GM12872 (cell line): ENCODE results near the gene TIMM10B.

Source experiments
- TF ChIP-seq, protein P1 (sequence below): IDR thresholded peaks from 3 replicates; pipeline ENCODE4 v1.5.1; 2011; ENCODE audit warnings: low read depth, mild to moderate bottlenecking, low read length, moderate library complexity; ENCODE audit not compliant: insufficient read depth

The TIMM10B gene

DNA sequence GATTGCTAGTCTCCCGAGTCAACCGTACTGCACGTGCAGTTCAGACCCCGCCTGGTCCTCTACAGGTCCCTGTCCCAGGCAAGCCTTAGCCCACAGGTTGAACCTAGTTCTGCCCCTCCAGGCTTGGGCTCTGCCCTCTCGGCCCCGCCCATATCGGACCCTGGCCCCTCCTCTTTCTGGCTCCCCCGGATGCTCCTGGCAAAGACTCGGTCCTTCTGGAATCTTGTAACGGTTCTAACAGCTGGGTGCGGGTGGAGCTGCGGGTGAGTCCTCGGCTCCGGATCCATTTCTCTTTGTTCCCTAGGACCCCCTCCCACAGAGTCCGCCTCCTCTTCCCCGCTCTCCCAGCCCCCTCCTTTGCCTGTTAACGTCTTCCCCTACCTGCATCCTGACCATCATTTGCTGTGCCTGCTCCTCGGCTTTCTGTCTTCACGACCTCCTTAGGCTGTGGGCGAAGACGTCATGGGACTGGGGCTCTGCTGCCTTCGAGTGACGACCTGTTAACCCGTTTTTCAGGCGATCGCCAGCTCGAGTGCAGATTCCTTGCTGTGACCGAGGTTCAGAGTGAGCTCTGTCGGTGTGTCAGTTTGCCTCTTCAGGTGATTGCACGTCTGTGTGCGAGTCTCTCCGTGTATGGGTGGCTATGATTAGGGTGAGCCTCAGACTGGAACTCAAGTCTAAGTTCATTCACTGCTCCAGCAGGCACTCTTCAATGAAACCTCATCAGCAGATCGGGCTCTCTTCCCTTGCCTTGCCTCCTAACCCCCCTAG is 16.0 kb downstream of the TIMM10B start, which contains the start of gene DNHD1:
TSS of gene DNHD1 (plus strand) at position 212 of the 771 bp plus-strand sequence. CDS start 936 bp downstream, outside the sequence.
- TF ChIP-seq, protein P1, sequence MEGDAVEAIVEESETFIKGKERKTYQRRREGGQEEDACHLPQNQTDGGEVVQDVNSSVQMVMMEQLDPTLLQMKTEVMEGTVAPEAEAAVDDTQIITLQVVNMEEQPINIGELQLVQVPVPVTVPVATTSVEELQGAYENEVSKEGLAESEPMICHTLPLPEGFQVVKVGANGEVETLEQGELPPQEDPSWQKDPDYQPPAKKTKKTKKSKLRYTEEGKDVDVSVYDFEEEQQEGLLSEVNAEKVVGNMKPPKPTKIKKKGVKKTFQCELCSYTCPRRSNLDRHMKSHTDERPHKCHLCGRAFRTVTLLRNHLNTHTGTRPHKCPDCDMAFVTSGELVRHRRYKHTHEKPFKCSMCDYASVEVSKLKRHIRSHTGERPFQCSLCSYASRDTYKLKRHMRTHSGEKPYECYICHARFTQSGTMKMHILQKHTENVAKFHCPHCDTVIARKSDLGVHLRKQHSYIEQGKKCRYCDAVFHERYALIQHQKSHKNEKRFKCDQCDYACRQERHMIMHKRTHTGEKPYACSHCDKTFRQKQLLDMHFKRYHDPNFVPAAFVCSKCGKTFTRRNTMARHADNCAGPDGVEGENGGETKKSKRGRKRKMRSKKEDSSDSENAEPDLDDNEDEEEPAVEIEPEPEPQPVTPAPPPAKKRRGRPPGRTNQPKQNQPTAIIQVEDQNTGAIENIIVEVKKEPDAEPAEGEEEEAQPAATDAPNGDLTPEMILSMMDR: no peak

DNA sequence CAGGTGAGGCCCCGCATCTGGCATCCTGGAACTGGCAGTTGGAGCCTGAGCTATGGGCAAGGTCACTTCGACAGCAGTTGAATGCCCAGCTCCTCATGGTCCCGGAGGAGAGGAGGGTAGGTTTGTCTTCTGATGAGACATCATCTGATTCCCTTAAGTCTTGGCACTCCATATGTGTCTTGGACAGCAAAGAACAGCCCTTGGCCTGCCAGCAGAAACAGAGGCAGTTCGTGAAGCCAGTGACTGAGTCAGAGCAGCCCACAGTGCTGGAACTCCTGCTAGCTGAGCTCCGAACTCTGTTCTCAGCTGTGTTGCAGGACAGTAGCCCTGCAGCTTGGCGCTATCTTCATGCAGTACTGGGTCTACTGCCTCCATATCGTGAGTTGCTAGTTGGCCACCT is 16.8 kb downstream of the TIMM10B start:
- TF ChIP-seq, protein P1: no peak

GRCh38 chr11:6498544-6498943 is 17.2 kb downstream of the TIMM10B start:
- TF ChIP-seq, protein P1: no peak

GRCh38 chr11:6502382-6502781 is 21.1 kb downstream of the TIMM10B start:
- TF ChIP-seq, protein P1: no peak

DNA sequence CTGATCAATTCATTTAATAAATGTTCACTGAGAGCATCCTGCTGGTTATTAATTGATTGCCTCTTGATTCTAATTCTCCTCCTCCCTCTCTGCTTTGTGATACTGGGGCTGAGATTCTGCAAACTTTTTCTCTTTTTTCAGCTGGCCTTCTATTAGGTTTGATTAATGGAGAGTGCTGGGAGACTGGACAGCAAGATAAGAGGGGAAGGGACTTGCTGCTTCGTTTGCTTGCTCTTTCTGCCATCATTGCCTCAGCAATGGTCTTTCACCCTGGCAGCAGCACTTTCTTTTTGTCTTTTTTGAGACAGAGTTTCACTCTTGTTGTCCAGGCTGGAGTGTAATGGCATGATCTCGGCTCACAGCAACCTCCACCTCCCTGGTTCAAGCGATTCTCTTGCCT is 22.9 kb downstream of the TIMM10B start:
- TF ChIP-seq, protein P1: no peak

DNA sequence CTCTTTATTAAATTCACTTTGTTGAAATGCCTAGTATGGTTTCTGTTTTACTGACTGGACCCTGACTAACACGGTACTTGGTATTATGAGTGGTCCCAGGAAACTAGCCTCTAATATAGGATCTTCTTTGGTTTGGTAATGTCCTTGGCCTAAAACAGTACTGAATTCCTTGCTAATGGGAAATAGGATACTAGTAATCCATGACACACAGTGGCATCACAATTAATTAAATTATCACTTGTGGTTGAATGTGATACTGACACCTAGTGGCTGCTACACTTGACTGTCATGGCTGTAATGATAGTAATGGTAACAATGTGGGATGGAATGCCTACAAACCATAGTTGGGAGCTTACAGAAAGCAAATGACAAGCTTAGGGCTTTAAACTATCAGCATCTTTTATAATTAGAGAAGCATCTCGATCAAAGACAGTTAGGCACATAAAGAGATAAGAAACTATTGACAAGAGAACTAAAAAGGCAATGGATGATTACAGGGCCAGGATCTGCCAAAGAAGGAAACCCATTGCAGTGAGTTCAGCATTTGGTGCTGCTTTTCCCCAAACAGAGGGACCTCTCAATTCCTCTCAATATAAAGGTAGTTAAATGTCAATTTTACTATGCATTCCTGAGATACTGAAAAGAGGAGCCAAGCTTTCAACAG is 24.4 kb downstream of the TIMM10B start:
- TF ChIP-seq, protein P1: peak; percentile 68

GRCh38 chr11:6516865-6517264 is 35.6 kb downstream of the TIMM10B start:
- TF ChIP-seq, protein P1: no peak
